GM10847 (cell line): ENCODE measurements around the gene ZNF337.

ENCODE experiments used
- POLR2A ChIP-seq: IDR thresholded peaks from 2 replicates; pipeline ENCODE4 v1.6.1; 2011; ENCODE audit not compliant: insufficient read length; ENCODE audit errors: extremely low read depth

Gene ZNF337

DNA sequence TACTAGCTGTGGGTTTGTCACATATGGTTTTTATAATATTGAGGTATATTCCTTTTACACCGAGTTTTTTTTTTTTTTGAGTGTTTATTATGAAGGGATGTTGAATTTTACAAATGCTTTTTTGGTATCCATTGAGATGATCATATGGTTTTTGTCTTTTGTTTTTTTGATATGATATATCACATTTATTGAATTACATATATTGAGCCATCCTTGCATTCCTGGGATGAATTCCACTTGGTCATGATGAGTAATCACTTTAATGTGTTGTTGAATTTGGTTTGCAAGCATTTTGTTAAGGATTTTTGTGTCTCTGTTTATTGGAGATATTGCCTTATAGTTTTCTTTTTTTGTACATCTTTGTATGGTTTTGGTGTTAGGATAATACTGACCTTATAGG lies 3.3 kb upstream of the ZNF337 start:
- TF ChIP-seq POLR2A, result no peak

DNA sequence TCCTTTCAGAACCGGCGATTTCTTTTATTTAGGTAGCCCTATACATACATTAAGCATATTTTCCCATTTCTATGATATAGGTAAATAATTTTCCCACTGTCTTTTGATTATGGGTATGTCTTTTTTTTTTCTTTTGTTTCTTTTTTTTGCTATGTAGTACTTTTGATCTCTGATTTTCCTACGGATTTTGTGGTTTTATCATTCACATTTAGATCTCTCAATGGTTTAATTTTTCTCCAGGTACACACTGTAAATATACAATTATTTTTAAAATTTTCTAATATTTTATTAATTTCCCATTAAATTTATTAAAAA lies 436 bp upstream of the ZNF337 start:
- no peak for TF ChIP-seq POLR2A

DNA sequence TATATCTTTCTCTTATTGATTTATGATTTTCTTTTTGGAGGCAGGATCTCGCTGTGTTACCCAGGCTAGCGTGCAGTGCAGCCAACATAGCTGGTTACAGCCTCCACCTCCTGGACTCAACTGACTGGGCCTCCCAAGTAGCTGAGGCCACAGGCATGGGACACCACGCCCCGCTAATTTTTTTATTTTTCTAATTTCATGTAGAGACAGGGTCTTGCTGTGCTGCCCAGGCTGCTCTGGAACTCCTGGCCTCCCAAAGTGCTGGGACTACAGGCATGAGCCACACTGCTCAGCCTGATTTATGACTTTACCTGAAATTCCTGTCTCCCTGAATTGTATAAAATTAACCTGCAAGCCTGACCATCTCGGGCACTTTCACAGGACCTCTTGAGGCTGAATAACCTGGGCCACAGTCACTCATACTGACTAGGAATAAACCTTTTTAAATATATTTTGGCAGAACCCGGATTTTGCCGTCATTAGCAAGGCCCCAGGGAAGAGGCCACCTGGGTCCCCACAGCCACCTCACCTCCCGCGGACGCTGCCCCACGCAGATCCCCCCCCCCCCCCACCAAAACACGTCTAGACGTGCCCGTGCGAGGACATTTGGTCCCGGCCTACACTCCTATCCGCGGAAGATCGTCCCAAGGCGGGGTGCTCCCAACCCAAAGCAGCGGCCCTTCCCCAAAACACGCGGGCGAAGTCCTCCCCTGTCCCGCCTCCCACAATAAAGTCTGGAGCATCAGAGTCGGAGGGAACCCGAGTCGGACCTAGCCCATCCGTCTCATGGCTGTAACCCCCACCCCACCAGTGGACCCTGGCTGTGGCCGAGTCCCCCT lies 902 bp downstream of the ZNF337 start:
- no peak for TF ChIP-seq POLR2A

DNA sequence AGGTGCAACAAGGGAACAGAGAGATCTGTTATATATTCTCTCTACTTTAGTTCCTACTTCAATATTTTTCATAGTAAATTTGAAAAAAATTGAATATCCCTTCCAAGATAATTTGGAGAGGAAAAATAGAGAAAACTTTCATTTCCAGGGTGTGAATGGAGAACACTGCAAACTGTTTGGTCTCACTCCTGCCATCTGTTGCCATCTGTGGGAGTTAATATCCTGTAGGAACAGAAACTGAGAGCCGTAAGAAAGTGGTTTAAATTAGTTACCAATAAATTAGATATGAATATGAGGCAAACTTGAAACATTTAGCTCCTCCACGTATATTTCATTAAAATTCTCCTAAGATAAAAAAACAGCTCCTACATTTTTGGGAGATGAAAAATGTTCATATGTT lies 4.2 kb downstream of the ZNF337 start:
- TF ChIP-seq POLR2A, result no peak

DNA sequence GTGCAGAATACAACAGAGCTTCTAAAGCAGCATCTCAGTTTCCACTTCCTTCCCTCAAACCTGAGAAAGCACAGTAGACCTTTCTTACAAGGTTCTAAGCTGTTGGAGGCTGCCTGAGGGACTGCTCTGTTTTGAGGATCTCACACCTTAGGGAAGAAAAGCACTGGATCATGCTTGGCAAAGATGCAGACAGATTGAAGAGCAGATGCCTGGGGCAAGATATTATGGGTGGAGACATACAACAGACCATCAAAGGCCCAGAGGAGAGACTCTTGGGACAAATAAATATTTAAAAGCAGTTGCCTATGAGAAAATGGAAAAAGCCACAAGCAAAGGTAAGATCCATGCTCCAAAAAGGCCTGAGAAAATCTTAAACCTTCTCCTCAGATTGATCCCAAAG lies 6.2 kb downstream of the ZNF337 start:
- no peak for TF ChIP-seq POLR2A

DNA sequence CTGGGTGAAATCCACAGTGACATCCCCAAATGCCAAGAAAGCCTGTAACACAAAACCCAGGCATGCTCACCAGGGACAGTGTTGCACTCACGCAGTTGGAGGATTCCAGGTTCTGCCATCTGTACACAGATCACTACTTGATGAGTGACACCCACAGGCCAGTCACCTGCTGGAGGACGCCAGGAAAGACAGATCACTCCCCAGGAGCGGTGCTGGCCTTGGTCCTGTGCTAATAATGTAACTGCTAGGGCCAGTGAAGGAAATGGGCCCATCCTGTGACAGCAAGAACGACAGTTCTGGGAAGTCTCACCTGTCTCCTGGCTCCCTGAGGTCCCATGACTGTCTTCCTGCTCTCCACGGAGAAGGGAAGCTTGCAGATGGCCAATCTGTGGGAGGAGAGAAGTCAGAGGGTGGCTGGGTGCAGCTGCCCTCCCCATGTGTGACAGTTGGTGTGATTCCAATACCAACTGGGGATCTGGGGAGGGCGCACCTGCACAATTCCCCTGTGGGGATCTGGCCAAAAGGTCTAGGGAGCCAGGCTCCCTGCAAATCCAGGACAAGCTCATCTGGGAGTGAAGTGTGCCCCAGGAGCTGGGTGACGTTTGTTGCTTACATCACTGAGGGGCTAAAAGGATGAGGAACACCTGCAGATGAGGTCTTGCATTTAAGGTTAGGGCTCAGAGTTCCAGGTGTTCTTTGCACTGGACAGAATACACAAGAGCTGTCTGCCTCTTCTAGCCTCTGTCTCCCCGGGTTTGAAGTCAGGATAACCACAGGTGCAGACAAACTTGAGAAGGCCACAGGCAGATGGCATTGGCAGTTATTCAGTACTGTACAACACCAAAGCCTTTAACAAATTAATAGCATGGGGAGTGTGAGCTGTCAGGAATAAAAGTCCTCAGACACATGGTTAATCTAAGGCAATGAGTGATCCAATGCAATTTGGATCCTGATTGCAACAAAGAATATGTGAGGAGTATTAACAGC lies 10.3 kb downstream of the ZNF337 start:
- TF ChIP-seq POLR2A, result no peak

DNA sequence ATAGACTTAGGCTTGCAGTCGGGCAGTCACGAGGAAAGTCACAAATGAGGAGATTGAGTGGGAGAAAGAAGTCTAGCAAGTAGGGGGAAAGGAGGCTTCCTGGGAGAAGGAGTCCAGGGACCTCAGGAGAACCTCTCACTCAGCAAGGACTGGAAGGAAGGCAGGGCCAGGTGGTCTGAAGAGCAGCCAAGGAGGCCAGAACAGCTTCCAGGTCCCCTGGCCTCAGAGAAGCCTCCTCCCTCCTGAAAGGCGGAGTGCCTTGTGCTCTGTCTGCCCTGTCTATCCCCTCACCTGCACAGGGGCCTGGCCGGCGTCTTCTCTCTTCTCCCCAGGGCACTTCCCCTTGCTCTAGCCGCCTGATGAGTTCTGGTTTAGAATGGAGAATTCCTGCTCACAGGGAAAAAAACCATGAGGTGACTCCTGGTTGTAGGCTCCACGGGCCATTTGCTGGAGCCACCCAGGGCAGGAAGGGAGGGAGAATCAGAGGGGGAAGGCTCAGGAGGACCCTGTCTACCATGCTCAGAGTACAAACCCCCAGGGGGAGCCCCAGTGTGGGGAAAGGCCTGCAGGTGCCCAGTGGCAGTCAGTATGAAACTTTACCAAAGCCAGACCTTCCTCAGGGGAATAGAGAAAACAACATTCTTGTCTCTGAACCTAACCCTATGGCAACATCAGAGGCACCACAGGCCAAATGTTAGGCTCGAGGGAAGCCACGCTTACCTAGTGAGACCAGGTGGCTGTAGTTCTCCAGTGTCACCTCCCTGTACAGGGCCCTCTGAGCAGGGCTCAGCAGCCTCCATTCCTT lies 11.2 kb downstream of the ZNF337 start:
- TF ChIP-seq POLR2A, result no peak

DNA sequence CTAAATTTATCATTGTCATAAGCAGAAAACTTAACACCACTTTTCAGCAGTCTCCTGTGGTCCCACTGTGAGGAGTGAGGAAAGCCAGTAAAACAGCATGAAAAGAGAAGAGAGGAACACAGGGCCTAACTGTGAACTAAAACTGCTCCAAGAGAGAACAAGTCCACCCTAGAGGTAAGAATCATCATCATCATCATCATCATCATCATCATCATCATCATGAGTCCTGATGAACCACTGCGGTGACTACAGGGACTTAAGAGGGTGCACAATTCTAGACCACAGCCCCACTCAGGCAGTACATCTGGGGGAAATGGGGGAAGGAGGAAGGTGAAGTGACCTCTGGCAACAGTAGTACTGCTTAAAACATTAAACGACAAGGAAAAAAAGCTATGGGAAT lies 13.6 kb downstream of the ZNF337 start:
- TF ChIP-seq POLR2A, result no peak

DNA sequence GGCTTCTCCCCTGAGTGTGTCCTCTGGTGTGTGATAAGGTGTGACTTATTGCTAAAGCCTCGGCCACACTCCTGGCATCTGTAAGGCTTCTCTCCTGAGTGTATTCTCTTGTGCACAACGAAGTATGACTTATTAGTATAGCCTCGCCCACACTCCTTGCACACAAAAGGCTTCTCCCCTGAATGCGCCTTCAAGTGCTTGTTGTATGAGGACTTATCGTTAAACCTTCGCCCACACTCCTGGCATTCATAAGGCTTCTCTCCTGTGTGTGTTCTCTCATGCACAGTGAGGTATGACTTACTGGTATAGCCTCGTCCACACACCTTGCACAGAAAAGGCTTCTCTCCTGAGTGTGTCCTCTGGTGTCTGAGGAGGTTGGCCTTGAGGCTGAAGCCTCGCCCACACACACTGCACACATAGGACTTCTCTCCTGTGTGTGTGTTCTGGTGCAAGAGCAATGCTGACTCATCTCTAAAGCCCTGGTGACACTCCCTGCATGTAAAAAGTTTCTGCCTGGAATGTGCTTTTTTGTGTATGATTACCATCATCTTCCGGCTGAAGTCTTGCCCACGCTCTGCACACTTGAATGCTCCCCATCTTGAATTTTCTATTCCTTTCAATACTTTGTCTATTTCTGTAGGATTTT lies 20.4 kb downstream of the ZNF337 start:
- no peak for TF ChIP-seq POLR2A

DNA sequence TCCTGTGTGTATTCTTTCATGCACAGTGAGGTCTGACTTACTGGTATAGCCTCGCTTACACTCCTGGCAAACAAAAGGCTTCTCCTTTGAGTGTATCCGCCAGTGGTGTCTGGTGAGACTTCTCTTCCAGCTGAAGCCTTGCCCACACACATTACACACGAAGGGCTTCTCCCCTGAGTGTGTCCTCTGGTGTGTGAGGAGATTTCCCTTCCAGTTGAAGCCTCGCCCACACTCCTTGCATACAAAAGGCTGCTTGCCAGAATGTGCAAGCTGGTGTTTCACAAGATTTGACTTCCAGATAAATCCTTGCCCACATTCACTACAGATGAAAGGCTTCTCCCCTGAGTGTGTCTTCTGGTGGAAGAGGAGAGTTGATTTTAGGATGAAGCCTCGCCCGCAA lies 21.5 kb downstream of the ZNF337 start:
- TF ChIP-seq POLR2A, result no peak

DNA sequence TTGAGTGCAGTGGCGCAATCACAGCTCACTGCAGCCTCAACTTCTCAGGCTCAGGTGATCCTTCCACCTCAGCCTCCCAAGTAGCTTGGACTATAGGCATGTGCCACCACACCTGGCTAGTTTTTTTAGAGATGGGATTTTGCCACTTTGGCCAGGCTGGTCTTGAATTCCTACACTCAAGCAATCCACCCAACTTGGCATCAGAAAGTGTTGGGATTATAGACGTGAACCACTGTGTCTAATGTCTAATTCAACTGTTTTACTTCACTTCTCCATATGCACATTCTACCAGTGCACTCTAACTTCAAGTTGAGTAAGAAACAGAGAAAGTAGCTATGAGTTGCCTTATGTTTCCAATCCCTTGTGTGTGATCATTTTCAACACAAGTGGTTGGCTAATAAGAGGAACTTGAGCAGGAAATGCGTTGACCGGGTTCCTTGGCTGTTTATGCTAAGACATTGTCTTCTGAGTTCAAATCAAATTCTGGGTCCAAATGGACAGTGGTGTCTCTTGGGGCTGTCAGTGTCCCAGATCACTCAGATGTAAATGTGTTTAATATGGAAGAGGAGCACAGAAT lies 23.9 kb downstream of the ZNF337 start:
- no peak for TF ChIP-seq POLR2A

DNA sequence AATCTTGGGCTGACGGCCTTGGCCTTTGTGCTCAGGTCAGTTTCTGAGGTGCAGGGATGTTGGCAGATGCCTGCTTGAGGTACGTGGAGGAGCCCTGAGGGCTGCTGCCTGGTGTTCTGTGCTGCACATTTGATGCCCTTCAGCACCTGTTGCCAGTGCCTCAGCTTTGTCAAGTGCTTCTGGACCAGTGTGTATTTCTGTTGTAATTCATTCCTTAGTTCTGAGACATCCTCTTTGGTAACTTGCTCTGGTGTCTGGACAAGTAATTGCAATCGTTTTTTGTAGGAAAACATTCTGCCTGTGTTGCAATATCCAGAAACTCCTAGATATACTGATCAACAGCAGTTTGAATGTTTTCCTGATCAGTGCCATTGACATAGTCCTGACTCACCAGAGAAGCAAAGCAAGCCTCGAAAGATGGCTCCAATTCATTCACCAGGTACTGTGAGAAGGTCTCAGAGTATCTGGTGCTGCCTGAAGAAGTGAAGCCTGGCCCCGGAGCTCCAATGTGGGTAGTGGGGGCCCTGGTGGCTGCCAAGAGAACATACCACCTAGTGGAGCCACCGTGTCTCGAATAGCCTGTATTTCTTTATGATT lies 26.7 kb downstream of the ZNF337 start:
- TF ChIP-seq POLR2A, result no peak

DNA sequence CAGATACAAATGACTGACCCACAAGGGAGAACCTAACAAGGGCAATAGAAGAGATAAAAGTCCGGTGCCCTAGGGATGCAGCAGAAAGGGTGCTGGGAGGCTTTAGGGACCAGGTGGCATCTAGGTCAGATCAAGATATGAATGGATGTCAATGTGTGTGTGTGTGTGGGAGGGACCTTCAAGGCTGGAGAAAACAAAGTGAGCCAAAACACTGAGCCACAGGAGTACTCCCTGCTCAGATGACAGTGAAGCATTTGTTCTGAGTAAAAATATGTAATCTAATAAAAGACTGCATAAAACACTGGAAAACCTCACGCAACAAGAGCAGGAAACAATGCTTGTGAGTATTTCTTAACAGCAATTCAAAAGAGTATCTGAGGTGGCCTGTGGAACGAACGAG lies 28.2 kb downstream of the ZNF337 start:
- no peak for TF ChIP-seq POLR2A

DNA sequence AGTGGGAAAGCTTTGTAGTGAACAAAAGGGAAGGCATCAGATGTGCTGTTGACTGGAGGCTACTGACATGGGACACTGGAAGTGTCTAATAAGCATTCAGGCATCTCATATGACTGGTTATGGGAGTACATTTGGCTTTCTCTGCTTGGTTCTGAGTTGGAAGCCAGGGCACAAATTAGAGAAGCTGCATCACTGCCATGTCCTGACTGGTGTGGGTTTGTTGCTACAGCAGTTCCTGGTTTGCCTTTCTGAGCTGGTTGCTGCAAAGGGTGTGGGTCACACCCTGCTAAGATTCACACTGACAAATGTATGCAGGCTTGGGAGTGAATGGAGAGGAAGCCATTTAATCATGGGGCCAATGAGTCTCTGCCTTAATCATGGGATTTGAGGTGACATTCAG lies 36.7 kb downstream of the ZNF337 start:
- TF ChIP-seq POLR2A, result no peak

DNA sequence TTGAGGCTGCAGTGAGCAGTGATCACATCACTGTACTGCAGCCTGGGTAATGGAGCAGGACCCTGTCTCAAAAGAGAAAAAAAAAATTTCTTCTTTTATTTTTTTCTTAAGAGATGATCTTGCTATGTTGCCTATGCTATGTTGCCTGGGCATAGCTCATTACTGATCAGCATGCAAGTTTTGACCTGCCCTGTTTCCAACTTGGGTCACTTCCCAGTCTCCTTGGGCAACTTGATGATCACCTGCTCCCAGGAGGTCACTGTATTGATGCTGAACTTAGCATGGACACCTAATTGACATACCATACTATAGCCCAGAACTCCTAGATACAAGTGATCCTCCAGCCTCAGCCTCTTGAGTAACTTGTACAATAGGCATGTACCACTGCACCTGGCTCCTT lies 42.2 kb downstream of the ZNF337 start:
- no peak for TF ChIP-seq POLR2A

DNA sequence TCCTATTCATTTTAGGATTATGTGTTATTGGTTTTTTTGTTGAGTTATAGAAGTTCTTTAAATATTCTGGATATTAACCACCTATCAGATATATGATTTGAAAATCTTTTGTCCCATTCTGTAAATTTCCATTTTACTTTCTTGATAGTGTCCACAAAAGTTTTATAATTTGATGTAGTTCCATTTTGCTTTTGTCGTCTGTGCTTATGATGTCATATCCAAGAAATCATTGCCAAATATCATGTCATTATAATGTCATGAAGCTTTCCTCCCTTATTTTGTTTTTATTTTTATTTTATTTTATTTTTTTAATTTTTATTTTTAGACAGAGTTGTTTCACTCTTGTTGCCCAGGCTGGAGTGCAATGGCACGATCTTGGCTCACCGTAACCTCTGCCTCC lies 51.8 kb downstream of the ZNF337 start:
- no peak for TF ChIP-seq POLR2A
